DND-41 (cell line): ENCODE data around the gene ETV5.

Experiments
- EZH2 ChIP-seq: IDR thresholded peaks from 3 replicates; pipeline ENCODE4 v1.6.1; 2012; ENCODE audit warnings: borderline replicate concordance, low read depth, mild to moderate bottlenecking, moderate library complexity, low read length, inconsistent platforms; ENCODE audit not compliant: severe bottlenecking
- TF ChIP-seq, protein P1 (sequence below): IDR thresholded peaks from 2 replicates; pipeline ENCODE4 v1.5.1; 2012; ENCODE audit warnings: borderline replicate concordance, low read length, moderate library complexity, mild to moderate bottlenecking; ENCODE audit not compliant: poor library complexity, severe bottlenecking; ENCODE audit errors: extremely low read depth

- TF ChIP-seq, protein P1, sequence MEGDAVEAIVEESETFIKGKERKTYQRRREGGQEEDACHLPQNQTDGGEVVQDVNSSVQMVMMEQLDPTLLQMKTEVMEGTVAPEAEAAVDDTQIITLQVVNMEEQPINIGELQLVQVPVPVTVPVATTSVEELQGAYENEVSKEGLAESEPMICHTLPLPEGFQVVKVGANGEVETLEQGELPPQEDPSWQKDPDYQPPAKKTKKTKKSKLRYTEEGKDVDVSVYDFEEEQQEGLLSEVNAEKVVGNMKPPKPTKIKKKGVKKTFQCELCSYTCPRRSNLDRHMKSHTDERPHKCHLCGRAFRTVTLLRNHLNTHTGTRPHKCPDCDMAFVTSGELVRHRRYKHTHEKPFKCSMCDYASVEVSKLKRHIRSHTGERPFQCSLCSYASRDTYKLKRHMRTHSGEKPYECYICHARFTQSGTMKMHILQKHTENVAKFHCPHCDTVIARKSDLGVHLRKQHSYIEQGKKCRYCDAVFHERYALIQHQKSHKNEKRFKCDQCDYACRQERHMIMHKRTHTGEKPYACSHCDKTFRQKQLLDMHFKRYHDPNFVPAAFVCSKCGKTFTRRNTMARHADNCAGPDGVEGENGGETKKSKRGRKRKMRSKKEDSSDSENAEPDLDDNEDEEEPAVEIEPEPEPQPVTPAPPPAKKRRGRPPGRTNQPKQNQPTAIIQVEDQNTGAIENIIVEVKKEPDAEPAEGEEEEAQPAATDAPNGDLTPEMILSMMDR, result no peak
- TF ChIP-seq EZH2, result no peak
Measured at GRCh38 chr3:186154641-186155040, 45.8 kb upstream of the ETV5 start.
